ENCODE data around the gene PDCD11. TPM values are rescaled to one million over a fixed set of nuclear protein-coding genes. Genes with fewer than 3 reads are reported as not detected.

Gene PDCD11
- total RNA-seq, 4 donors from 2014 or later: 12.0 to 17.4 (median 15.0) TPM

DNA sequence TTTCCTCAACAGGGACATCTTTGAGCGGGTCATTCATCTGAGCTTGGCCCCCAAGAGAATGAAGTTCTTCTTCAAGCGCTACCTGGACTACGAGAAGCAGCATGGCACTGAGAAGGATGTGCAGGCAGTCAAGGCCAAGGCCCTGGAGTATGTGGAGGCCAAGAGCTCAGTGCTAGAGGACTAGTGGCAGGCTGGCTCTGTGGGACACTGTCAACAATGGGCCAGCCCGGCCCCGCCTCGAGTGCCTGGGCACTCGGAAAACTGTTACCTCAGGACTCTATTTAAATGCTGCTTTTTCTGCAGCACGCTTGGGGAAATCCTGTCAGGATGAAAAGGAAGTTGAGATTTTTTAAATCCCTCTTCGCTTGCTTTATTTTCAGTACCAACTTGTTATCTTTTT is 48.9 kb downstream of the PDCD11 start:
- peak overlapping the region; percentile 86 to 91 (median 87) for H3K27ac ChIP-seq (replicated peaks in 1 of 4)
- H3K4me1 ChIP-seq: peaks cover 68 to 75% (median 72%) of the 10 kb centered on the region in 4 donors
- intact Hi-C loops (cut with DNase I): no loop called here
- H3K4me3 ChIP-seq: no peak overlapping the region
- TF ChIP-seq EP300 (IDR thresholded peaks at IDR 0.05) (no peak), POLR2A (IDR thresholded peaks at IDR 0.05; ENCODE audit: low read depth) (no peak), POLR2AphosphoS5 (IDR thresholded peaks at IDR 0.05) (no peak), CTCF (IDR thresholded peaks at IDR 0.05) (no peak)
- H3K36me3 ChIP-seq: peaks cover 16 to 99% (median 97%) of the 10 kb centered on the region in 4 donors
- DNase-seq (ENCODE audit: extremely low spot score): no peak
- H3K9me3 ChIP-seq: no peaks in the 10 kb centered on the region
- H3K27me3 ChIP-seq: no peaks in the 10 kb centered on the region
- WGBS: 87% methylated on average over 9 of the region's 9 CpGs

- no peaks in the 10 kb centered on the region for H3K9me3 ChIP-seq
- H3K27me3 ChIP-seq: no peaks in the 10 kb centered on the region
- H3K36me3 ChIP-seq: peaks cover 16 to 95% (median 92%) of the 10 kb centered on the region in 4 donors
- no peak for TF ChIP-seq CTCF (IDR thresholded peaks at IDR 0.05)
- TF ChIP-seq EP300 (IDR thresholded peaks at IDR 0.05): no peak
- TF ChIP-seq POLR2AphosphoS5 (IDR thresholded peaks at IDR 0.05): peak; percentile 49 to 60
- peak overlapping the region; percentile 86 to 91 (median 87) for H3K27ac ChIP-seq (replicated peaks in 1 of 4)
- intact Hi-C loops (cut with DNase I): no loop called here
- no peak overlapping the region for H3K4me3 ChIP-seq
- DNase-seq (ENCODE audit: extremely low spot score): peak; percentile 93
- 64% methylated on average over 12 of the region's 12 CpGs for WGBS
- H3K4me1 ChIP-seq: peaks cover 74 to 81% (median 77%) of the 10 kb centered on the region in 4 donors
These were observed 49.5 kb downstream of the PDCD11 start for GRCh38 chr10:103445767-103446567.

DNA sequence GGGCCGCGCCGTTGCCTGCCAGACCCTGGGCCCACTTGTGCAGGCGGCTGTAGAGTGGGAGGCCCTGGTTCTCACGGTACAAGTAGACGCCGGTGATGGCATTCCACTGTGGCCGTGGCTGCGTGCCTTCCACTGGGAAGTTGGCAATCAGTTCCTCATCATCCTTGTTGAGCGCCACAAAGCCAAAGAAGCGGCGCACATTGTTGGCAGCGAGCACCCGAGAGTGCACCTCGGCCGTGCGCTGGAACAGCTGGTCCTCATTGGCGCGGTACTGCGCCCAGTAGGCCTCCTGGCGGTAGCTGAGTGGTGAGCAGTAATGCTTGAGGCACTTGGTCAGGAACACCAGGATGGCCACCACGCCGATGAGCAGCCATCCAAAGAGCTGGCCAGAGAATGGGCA is 50.8 kb downstream of the PDCD11 start:
- TF ChIP-seq POLR2AphosphoS5 (IDR thresholded peaks at IDR 0.05) (no peak), CTCF (IDR thresholded peaks at IDR 0.05) (no peak), EP300 (IDR thresholded peaks at IDR 0.05) (no peak), POLR2A (IDR thresholded peaks at IDR 0.05; ENCODE audit: low read depth) (no peak)
- H3K4me3 ChIP-seq: no peak overlapping the region
- 95% methylated on average over 7 of the region's 23 CpGs for WGBS
- H3K4me1 ChIP-seq: peaks cover 67 to 87% (median 86%) of the 10 kb centered on the region in 4 donors
- no peak for DNase-seq (ENCODE audit: extremely low spot score)
- H3K9me3 ChIP-seq: no peaks in the 10 kb centered on the region
- intact Hi-C loops (cut with DNase I): no loop called here
- H3K27ac ChIP-seq (replicated peaks in 1 of 4): peak overlapping the region; percentile 86 to 91 (median 87)
- peaks cover 16 to 83% (median 80%) of the 10 kb centered on the region in 4 donors for H3K36me3 ChIP-seq
- no peaks in the 10 kb centered on the region for H3K27me3 ChIP-seq

- WGBS: 26% methylated on average over 1 of the region's 1 CpG
- Histone ChIP-seq H3K4me3 (peak overlapping the region; percentile 77 to 86 (median 80)), H3K36me3 (peaks cover 16 to 67% (median 64%) of the 10 kb centered on the region in 4 donors), H3K4me1 (peaks cover 62 to 92% (median 90%) of the 10 kb centered on the region in 4 donors), H3K9me3 (no peaks in the 10 kb centered on the region), H3K27me3 (no peaks in the 10 kb centered on the region), H3K27ac (replicated peaks in 1 of 4) (peak overlapping the region; percentile 86 to 91 (median 87))
- intact Hi-C loops (cut with DNase I): no loop called here
- no peak for TF ChIP-seq EP300 (IDR thresholded peaks at IDR 0.05)
- TF ChIP-seq POLR2A (IDR thresholded peaks at IDR 0.05; ENCODE audit: low read depth): peak; percentile 2
- no peak for TF ChIP-seq CTCF (IDR thresholded peaks at IDR 0.05)
- peak; percentile 63 to 69 for TF ChIP-seq POLR2AphosphoS5 (IDR thresholded peaks at IDR 0.05)
- DNase-seq (ENCODE audit: extremely low spot score): no peak
These were observed 52.3 kb downstream of the PDCD11 start for GRCh38 chr10:103448746-103449145.

All from esophagus muscularis mucosa (tissue), 4 donors.